Measurements from ENCODE around the gene RIMS1.
A peak's percentile ranks its signal among the peaks of the same experiment; 100 is the strongest.

GRCh38 chr6:71887006-71887743 lies 825 bp downstream of the RIMS1 start:
- peak; percentile 40 for TF ChIP-seq CTCF (IDR thresholded peaks at IDR 0.05)
- no peak for TF ChIP-seq ZFX (IDR thresholded peaks at IDR 0.05; ENCODE audit: borderline replicate concordance)
